GM23248 (cell line): ENCODE data around the gene HEMGN.

Source experiments
- EZH2 ChIP-seq: fragments of 200-600 bp; sonication (generic); IDR thresholded peaks from 2 replicates; pipeline ENCODE4 v1.6.1; 2018; ENCODE audit warnings: antibody characterized with exemption, mild to moderate bottlenecking; ENCODE audit not compliant: insufficient read depth, poor library complexity, severe bottlenecking
- EZH2phosphoT487 ChIP-seq: fragments of 200-600 bp; sonication (generic); IDR thresholded peaks from 2 replicates; pipeline ENCODE4 v1.6.1; 2018; ENCODE audit warnings: antibody characterized with exemption, moderate library complexity, mild to moderate bottlenecking, low read depth; ENCODE audit not compliant: insufficient read depth

DNA sequence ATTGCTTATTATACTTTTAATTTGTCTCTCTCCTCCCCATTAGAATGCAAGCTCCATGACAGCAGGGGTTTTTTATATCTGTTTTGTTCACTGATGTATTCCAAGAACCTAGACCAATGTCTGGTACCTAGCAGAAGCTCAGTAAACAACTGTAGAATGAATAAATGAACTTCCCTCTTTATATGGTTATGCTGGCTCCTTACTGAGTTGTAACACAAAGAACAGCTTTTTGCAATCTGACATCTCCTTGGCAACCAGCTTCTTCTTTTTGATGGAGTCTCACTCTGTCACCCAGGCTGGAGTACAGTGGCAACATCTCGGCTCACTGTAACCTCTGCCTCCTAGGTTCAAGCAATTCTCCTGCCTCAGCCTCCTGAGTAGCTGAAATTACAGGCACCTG is 29.3 kb downstream of the HEMGN start:
- no peak for TF ChIP-seq EZH2
- no peak for TF ChIP-seq EZH2phosphoT487
